ENCODE results near the gene A2ML1.

DNA sequence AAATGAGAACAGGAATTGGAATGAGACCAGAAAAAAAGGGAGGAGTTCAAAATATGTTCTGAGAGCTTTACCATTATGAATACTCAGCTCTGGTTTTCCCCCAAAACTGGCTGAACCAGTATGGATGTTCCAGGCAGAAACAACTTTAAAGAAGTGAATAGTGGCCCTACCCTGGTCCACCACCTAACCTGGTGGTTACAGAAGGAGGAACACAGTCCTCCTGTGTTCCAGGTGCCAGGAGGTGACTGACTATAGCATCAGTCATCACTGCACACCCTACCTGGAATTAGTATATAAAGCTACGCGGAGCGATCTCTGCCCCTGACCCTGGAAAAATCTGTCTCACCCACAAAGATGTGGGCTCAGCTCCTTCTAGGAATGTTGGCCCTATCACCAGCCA is at the start of gene A2ML1:
- TF ChIP-seq CTCF (IDR thresholded peaks at IDR 0.05) (no peak), POLR2A (IDR thresholded peaks at IDR 0.05) (no peak)

Data from adrenal gland (tissue), 5 donors.